AG04450 (cell line): ENCODE results near the gene A1BG. TPM values are rescaled to one million over a fixed set of nuclear protein-coding genes. Genes with fewer than 3 reads are reported as not detected.

Experiments used
- CTCF ChIA-PET: fragments of 300-600, 350-600 bp; formaldehyde crosslinking; extraction: SDS; loops from one replicate; lab custom pipeline; 2022; ENCODE audit warnings: antibody characterized with exemption, inconsistent platforms; lab: Charles Lee
- POLR2A ChIA-PET: fragments of 350-600 bp; formaldehyde crosslinking; extraction: SDS; loops from one replicate; lab custom pipeline; 2021; ENCODE audit warnings: antibody characterized with exemption, inconsistent platforms; lab: Yijun Ruan, JAX
- DNase-seq: peaks from one replicate; pipeline ENCODE4 v3.0.0-alpha.2; 2011; ENCODE audit warnings: low read depth, low spot score
- H3K27ac ChIP-seq: one replicate; pipeline ENCODE4 v1.5.1; 2012; ENCODE audit warnings: low read depth, low read length, control low read depth
- H3K27me3 ChIP-seq: one replicate; pipeline ENCODE4 v1.6.0; 2012; ENCODE audit warnings: low read length; ENCODE audit not compliant: control insufficient read depth, insufficient read depth
- H3K4me3 ChIP-seq: 2 replicates; pipeline ENCODE4 v1.5.1; 2011; ENCODE audit warnings: mild to moderate bottlenecking, low read depth, low read length, control low read depth
- H3K9me3 ChIP-seq: 2 replicates; pipeline ENCODE4 v1.5.1; 2012; ENCODE audit warnings: low read length; ENCODE audit not compliant: control insufficient read depth, insufficient read depth
- CTCF ChIP-seq: IDR thresholded peaks from 2 replicates; pipeline ENCODE4 v1.5.1; 2011; ENCODE audit warnings: low read depth, low read length, control low read depth, inconsistent platforms
- polyA plus RNA-seq: library from polyadenylated mRNA; depleted of rRNA; stranded (reverse); fragments of >200 nt; gene quantifications from 2 replicates; pipeline ENCODE4 v1.2.3, GENCODE V29; 2011

Gene A1BG
- polyA plus RNA-seq, 1 experiment = 7.5 TPM

GRCh38 chr19:58356766-58357480, 3.6 kb upstream of the A1BG start:
- H3K27ac ChIP-seq = no peak overlapping the region
- peak overlapping the region; percentile 35; the same call in 1 of the 2 replicates for H3K4me3 ChIP-seq
- peaks cover 25% of the 10 kb centered on the region for H3K27me3 ChIP-seq
- no peak for DNase-seq
- no peak for TF ChIP-seq CTCF
- ChIA-PET CTCF (no interaction called here), POLR2A (interaction anchor here (1.2 to 1.6 kb wide), 2 partner anchors 10 to 198 kb away, joined by 3 to 7 read pairs; partner anchors contain the start of gene CHMP2A)
- H3K9me3 ChIP-seq = peaks cover 19% of the 10 kb centered on the region; the same call in 1 of the 2 replicates

- no peak for DNase-seq
- ChIA-PET POLR2A (interaction anchor here (1.2 to 1.6 kb wide), 2 partner anchors 9 to 199 kb away, joined by 3 to 7 read pairs; partner anchors contain the start of gene CHMP2A), CTCF (no interaction called here)
- no peak overlapping the region for H3K27ac ChIP-seq
- peaks cover 23% of the 10 kb centered on the region; the same call in 1 of the 2 replicates for H3K9me3 ChIP-seq
- H3K4me3 ChIP-seq = peak overlapping the region; percentile 35
- TF ChIP-seq CTCF = no peak
- H3K27me3 ChIP-seq = peaks cover 25% of the 10 kb centered on the region
These were observed 2.8 kb upstream of the A1BG start for GRCh38 chr19:58355908-58356765.

DNA sequence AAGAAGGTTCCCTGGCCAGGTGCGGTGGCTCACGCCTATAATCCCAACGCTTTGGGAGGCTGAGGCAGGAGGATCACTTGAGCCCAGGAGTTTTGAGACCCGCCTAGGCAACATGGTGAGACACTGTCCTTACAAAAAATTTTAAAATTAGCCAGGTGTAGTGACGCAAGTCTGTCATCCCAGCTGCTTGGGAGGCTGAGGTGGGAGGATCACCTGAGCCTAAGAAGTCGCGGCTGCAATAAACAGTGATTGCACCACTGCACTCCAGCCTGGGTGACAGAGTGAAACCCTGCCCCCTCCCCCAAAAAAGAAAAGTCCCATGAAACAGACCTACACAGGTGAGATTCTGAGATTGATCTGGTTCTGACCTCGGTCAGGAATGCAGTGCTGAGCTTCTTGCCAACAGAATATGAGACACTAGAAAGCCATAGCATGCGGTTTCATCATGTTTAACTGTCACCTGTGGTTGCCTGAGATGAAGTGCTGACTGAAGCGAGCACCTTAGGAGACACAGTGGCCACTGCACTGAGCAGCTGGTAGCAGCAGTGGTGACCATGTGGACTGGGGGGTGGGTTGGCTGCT, 2.0 kb upstream of the A1BG start:
- TF ChIP-seq CTCF = no peak
- DNase-seq = no peak
- CTCF ChIA-PET = no interaction called here

GRCh38 chr19:58354478-58355030, 1.3 kb upstream of the A1BG start:
- POLR2A ChIA-PET = interaction anchor here (1.0 to 1.3 kb wide), 2 partner anchors 8 to 28 kb away, joined by 3 to 4 read pairs; partner anchors contain the start of genes ZNF497 and ZSCAN22
- no peak for DNase-seq
- H3K9me3 ChIP-seq = peaks cover 36% of the 10 kb centered on the region; the same call in 1 of the 2 replicates
- H3K4me3 ChIP-seq = no peak overlapping the region
- CTCF ChIA-PET = no interaction called here
- H3K27ac ChIP-seq = no peak overlapping the region
- H3K27me3 ChIP-seq = peaks cover 25% of the 10 kb centered on the region
- TF ChIP-seq CTCF = no peak

More for the DNA sequence above, 2.0 kb upstream of the A1BG start:
- POLR2A ChIA-PET = interaction anchor here (1.0 to 1.6 kb wide), 2 partner anchors 8 to 29 kb away, joined by 4 to 7 read pairs; partner anchors contain the start of gene ZSCAN22
- Histone ChIP-seq H3K27ac (no peak overlapping the region), H3K4me3 (no peak overlapping the region), H3K27me3 (peaks cover 25% of the 10 kb centered on the region), H3K9me3 (peaks cover 29% of the 10 kb centered on the region; the same call in 1 of the 2 replicates)
